Thyroid gland (tissue), 4 donors: ENCODE data around the gene PIERCE2.

Experiments used
- POLR2A ChIP-seq, 2 donors: fragments of 450-650 bp; IDR thresholded peaks; one replicate each; pipeline ENCODE4 v1.6.1; 2017; ENCODE audit warnings: antibody characterized with exemption in 2 of 2, mild to moderate bottlenecking in 2 of 2, moderate library complexity in 1 of 2
- TF ChIP-seq, protein P1 (sequence below), 6 experiments: fragments of 200-600 bp in 3 of 6; fragments of 450-650 bp in 3 of 6; sonication (generic) in 3 of 6; IDR thresholded peaks; one replicate each; pipeline ENCODE4 v1.5.1; 2016 to 2019; ENCODE audit warnings: antibody characterized with exemption in 6 of 6, mild to moderate bottlenecking in 2 of 6, inconsistent platforms in 1 of 6, moderate library complexity in 1 of 6

DNA sequence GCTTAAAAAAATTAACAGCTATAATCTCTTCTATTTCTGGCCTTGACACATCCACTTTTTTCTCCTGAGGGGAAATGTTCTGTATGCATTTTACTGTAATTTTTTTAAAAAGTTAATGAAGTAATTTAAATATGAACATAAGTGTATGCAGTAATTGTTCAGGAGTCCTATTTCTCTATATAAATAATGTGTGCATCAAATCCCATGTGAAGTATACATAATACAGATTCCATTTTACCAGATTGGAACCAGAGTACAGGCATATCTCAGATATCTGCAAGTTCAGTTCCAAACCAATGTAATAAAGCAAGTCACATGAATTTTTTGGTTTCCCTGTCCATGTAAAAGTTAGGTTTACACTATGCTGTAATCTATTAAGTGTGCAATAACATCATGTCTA is 26.7 kb upstream of the PIERCE2 start:
- TF ChIP-seq, protein P1, sequence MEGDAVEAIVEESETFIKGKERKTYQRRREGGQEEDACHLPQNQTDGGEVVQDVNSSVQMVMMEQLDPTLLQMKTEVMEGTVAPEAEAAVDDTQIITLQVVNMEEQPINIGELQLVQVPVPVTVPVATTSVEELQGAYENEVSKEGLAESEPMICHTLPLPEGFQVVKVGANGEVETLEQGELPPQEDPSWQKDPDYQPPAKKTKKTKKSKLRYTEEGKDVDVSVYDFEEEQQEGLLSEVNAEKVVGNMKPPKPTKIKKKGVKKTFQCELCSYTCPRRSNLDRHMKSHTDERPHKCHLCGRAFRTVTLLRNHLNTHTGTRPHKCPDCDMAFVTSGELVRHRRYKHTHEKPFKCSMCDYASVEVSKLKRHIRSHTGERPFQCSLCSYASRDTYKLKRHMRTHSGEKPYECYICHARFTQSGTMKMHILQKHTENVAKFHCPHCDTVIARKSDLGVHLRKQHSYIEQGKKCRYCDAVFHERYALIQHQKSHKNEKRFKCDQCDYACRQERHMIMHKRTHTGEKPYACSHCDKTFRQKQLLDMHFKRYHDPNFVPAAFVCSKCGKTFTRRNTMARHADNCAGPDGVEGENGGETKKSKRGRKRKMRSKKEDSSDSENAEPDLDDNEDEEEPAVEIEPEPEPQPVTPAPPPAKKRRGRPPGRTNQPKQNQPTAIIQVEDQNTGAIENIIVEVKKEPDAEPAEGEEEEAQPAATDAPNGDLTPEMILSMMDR (IDR thresholded peaks at IDR 0.05), result no peak
- no peak for TF ChIP-seq POLR2A (IDR thresholded peaks at IDR 0.05)
